ENCODE results near the gene COL4A2.
A peak's percentile ranks its signal among the peaks of the same experiment; 100 is the strongest.

COL4A2 gene

DNA sequence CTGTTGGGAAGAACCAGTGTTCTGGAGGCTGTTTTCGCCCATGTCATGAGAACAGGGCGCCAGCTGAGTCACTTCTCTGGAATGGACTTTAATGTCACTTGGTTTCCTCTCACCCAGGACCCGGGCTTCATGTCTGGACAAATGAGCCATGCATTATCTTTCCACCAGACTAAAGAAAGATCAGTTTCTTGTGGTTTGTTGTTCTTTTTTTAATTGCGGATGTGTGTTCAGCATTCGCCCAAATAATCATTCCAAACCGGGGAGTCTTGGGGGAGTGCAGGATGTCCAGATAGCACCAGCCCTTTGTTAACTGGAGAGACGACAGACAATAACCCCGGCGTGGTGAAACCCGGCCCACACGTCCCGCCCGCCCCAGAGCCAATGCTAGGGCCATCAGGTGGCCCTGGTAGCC, 102.5 kb downstream of the COL4A2 start:
- no peak for DNase-seq (ENCODE audit: low read depth, low spot score)
- H3K27ac ChIP-seq = no peak overlapping the region

GRCh38 chr13:110410000-110410399, 102.9 kb downstream of the COL4A2 start:
- no peak overlapping the region for H3K27ac ChIP-seq
- no peak for DNase-seq (ENCODE audit: low read depth, low spot score)

DNA sequence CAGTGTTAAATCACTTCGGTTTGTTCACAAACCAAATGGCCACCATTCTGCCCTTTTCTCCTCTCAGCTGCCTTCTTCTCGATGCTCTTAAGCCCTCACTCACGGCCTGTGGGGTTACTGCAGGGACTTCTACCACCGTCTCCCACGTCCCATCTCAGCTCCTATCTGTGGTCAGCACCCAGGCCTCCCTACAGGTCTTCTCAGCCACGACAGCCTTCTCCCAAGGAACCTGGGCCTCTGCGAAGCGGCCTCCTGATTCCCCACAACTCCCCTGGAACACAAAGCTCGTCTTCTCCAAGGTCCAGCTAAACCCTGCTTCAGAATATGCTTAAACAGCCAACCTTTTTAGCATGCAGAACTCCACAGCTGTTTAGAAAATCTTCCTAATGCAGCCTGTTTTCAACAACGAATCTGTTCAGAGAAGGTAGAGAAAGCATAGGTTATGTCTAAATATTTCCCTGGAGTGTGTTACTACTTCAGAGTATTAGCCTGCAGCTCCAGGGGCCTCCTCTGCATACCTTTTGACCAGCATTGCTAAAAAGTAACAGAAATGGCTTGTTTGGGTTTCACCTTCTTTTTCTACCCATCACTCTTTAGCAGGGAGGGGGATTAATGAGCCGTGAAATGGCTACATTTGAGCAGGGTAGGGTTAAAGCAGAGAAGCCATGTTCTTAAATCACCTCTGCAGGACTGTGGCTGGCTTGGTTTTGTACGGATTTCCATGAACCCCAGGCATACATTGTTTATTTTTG, 104.0 kb downstream of the COL4A2 start:
- H3K27ac ChIP-seq = no peak overlapping the region
- DNase-seq (ENCODE audit: low read depth, low spot score) = no peak

DNA sequence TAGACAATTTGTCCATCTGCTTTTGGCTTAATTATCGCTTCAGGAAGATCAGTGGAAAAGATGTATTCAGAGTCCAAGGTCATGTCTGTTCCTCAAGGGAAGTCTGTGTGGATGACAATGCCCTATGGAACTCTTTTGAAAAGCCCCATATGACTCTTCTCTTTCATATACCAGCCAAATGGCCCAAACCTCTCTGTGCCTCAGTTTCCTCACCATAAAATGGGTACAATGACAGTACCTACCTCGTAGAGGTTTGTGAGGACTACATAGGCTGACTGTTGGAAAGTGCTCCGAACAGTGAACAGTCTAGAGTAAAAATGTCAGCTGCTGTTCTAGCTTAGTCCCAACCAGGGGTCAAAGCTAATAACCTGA, 104.6 kb downstream of the COL4A2 start:
- no peak for DNase-seq (ENCODE audit: low read depth, low spot score)
- peak overlapping the region; percentile 16 for H3K27ac ChIP-seq

GRCh38 chr13:110412132-110412914, 105.2 kb downstream of the COL4A2 start:
- peak; percentile 88 for DNase-seq (ENCODE audit: low read depth, low spot score)
- peak overlapping the region; percentile 16 for H3K27ac ChIP-seq

DNA sequence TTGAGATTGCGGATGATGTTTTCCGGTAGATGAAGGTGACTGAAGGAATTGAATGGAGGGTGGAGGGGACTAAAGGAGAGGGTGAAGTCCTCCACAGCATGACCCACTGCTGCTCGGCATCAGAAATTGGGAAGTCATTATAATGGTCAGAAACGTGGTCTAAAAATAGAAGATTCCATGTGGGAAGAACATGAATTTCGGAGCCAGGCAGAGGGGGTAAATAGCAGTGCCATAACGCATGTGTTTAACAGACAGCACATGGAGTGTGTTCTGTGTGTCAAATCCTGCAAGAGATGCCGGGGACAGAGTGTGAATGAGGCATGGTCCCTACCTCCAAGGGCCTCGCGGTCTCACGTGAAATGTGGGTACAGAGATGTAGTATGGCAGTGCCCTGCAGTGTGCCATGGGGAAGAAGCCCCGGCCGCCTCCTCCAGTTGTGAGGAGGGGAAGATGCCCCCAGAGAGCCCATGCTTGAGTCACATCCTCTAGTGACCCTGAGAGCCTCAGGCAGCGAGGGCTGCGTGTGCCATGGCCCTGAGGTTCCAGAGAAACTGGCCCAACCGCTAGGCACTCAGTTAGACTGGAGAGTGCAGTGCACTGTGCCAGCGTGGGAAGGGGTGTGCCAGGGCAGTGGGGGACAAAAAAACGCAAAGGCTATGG, 106.1 kb downstream of the COL4A2 start:
- DNase-seq (ENCODE audit: low read depth, low spot score) = no peak
- H3K27ac ChIP-seq = no peak overlapping the region

- H3K27ac ChIP-seq = no peak overlapping the region
These were observed 106.6 kb downstream of the COL4A2 start for GRCh38 chr13:110413676-110414040.

DNA sequence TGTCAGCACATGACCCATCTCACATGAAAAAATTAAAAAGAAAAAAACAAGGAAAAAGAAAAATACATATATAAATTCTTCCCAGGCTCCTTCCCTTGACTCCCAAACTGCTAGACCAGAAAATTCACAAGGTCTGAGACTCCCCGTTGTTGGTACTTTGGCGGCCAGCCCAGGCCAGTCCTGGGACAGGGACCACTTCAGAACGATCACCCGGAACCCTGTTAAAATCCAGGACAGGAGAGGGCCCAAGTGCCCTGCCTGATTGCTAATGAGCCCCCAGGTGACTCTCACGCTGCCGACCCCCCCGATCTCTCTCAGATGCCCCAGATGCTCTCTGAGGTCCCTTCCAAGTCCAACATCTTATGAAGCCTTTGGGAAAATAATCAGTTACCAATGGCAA, 107.2 kb downstream of the COL4A2 start:
- DNase-seq (ENCODE audit: low read depth, low spot score) = no peak

More at GRCh38 chr13:110413676-110414040, 106.6 kb downstream of the COL4A2 start:
- no peak for DNase-seq (ENCODE audit: low read depth, low spot score)

GRCh38 chr13:110414931-110415330, 107.8 kb downstream of the COL4A2 start:
- H3K27ac ChIP-seq = no peak overlapping the region
- DNase-seq (ENCODE audit: low read depth, low spot score) = no peak

More for the DNA sequence above, 107.2 kb downstream of the COL4A2 start:
- H3K27ac ChIP-seq = no peak overlapping the region

DNA sequence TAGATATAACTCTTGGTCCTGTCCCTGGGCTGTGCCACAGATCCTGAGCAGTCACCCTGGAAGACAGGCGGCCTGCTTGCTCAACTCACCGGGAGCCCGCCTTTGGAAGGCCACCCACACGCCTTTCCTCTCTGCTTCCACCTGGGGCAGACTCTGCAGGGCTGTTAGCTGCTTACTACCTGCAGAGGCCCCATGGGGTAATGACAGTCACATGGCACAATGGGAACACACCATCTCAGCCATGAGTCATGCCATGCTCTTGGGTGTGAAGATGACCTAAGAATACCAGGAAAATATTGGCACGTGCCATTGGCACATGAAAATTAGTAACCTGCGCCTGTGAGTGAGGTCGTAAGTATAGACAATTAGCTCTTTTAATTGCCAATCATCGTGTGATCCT, 108.6 kb downstream of the COL4A2 start:
- DNase-seq (ENCODE audit: low read depth, low spot score) = peak; percentile 62
- H3K27ac ChIP-seq = no peak overlapping the region

DNA sequence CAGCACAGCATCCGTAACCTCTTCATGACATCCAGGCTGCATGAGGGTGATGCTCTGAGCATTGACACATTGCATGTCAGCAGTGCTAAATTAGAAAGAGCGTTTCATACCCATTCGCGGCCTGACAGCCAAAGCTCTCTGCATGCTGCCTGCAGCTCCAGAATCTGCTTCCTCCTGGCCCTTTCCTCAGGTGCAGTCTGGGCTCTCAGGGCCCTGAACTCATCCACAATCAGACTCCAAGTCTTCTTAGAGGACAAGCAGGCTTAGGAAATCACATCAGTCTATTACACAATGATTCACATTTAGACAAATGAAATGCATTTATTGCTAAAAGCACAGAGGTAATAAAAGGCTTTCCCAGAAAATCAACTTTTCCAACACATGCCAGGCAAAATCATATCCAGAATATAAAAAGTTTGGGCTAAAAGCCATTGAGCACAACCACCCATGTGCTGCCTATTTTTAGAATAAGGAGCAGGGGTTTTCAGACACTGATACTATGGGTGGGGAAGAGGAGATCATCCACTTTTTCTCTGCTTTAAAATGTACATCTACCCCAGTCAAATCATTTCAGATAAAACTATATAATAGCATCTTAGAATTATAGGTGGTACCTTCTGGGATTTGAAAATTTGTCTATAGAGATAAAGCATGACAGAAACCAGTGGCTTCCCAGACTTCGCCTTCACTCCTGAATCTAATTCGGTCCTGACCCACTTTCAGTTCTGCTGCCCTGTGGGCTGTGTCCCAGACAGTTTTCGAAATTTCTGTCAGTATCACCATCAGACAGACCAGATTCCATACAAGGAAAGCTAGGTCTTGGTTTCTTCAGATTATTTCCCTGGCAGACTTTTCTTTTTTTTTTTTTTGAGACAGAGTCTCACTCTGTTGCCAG, 109.3 kb downstream of the COL4A2 start:
- H3K27ac ChIP-seq = no peak overlapping the region
- DNase-seq (ENCODE audit: low read depth, low spot score) = no peak

DNA sequence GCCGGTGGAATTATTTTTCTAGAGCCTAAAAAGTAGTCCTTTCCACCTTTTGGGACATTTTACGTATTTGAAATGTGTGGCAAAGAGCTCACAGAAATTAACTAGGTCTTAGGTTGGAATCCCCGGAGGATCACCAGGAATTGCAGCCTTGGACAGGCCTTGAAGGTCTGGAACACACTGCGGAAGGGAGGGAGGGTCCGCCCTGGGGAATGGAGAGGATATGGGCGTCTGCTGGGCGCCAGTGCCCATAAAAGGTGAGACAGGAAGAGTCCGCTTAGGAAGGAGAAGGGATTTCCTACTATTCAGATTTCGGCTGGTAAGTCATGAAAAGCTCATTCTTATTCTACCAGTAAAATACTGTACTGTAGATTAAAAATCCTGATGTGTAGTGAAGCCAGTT, 111.9 kb downstream of the COL4A2 start:
- DNase-seq (ENCODE audit: low read depth, low spot score) = no peak
- no peak overlapping the region for H3K27ac ChIP-seq

GRCh38 chr13:110419381-110419791, 112.3 kb downstream of the COL4A2 start:
- H3K27ac ChIP-seq = no peak overlapping the region
- DNase-seq (ENCODE audit: low read depth, low spot score) = no peak

GRCh38 chr13:110419946-110420345, 112.9 kb downstream of the COL4A2 start:
- no peak for DNase-seq (ENCODE audit: low read depth, low spot score)
- H3K27ac ChIP-seq = no peak overlapping the region

DNA sequence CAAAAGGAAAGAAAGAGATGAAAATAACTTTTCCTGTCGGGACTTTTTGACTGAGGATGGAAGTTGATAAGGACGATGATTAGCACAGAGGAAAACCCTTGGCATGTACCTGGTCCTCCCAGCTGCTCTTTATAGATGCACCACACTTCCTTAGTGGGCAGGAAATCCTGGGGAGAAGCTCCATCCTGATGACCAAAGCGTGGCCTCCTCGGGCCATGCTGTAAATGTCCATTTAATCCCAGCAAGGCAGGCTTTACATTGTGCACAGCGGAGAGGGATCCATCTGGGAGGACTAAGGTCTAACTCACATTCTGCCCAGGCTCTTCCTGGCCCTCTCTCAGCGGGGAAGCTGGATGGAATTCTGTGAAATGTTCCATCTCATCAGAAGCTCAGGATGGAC, 113.5 kb downstream of the COL4A2 start:
- DNase-seq (ENCODE audit: low read depth, low spot score) = no peak
- H3K27ac ChIP-seq = no peak overlapping the region

DNA sequence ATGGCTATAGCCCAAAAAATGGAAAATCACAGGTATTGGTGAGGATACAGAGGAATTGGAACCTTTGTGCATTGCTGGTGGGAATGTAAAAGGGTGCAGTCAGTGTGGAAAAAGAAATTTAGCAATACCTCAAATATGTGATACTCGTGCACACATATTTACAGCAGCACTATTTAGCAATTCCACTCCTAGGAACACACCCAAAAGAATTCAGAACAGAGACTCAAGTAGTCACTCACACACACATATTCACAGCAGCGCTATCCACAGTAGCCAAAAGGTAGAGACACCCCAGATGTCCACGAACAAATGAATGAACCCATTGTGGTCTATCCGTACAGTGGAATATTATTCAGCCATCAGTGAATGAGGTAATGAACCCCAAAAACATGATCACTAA, 114.0 kb downstream of the COL4A2 start:
- no peak overlapping the region for H3K27ac ChIP-seq

GRCh38 chr13:110421696-110422385, 114.8 kb downstream of the COL4A2 start:
- DNase-seq (ENCODE audit: low read depth, low spot score) = no peak
- H3K27ac ChIP-seq = no peak overlapping the region

More for the DNA sequence above, 114.0 kb downstream of the COL4A2 start:
- DNase-seq (ENCODE audit: low read depth, low spot score) = no peak

DNA sequence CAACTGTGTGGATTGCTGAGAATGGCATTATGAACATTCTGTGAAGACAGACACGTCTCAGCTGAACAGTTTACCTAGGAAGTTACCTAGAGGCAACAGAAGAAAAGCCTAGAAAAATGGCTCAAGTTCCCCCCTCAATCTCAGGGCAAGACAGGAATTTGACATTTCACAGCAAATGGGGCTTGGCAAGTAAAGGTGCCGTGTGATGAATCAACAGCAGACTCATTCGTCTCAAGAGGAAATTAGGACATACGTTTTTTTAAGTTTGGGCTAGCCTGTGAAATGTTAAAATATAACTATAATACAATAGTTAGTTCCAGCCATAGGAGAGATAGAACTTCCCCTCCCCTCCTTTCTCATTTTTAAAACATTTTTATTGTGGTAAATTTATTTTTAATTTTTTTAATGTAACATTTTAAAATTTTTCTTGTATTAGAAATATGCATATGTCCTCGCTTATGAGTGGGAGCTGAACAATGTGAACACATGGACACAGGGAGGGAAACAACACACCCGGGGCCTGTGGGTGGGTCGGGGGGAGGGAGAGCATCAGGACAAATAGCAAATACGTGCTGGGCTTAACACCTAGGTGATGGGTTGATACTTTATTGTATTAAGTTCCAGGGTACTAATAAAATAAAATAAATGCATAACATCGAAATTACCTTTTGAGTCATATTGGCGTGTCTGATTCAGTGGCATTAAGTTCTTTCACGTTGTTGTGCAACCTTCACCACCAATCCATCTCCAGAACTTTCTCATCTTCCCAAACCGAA, 116.0 kb downstream of the COL4A2 start:
- no peak for DNase-seq (ENCODE audit: low read depth, low spot score)
- no peak overlapping the region for H3K27ac ChIP-seq
